IMR-90 (cell line): ENCODE data around the gene BRD1. TPM values are rescaled to one million over a fixed set of nuclear protein-coding genes. Genes with fewer than 3 reads are reported as not detected.

Source experiments
- ATAC-seq: fragments of 200-7000 bp; cut with Tn5 transposase; 2 replicates; pipeline ENCODE4 v1.9.1; 2020; ENCODE audit warnings: low read depth, mild to moderate bottlenecking, moderate library complexity
- BruUV-seq: library from RNA; stranded (reverse); fragments of 400-500 nt; replicated peaks from 2 replicates; lab custom pipeline; 2021; lab: Mats Ljungman, UMichigan
- CTCF ChIA-PET: fragments of 300-600 bp; formaldehyde crosslinking; extraction: SDS; loops from one replicate; lab custom pipeline; 2021; ENCODE audit warnings: antibody characterized with exemption; lab: Yijun Ruan, JAX
- POLR2A ChIA-PET: fragments of 300-600 bp; sonication (Branson Sonifier 250); formaldehyde crosslinking; loops from one replicate; lab custom pipeline; 2022; ENCODE audit warnings: antibody characterized with exemption; ENCODE audit not compliant: unreplicated experiment; lab: Charles Lee
- DNase-seq: peaks from one replicate; pipeline ENCODE4 v3.0.0; 2013
- H2AFZ ChIP-seq: replicated peaks from 2 replicates; pipeline ENCODE3; 2013; ENCODE audit warnings: low read length, mild to moderate bottlenecking; ENCODE audit not compliant: poor library complexity
- H2AK5ac ChIP-seq: 2 replicates; pipeline ENCODE4 v1.6.1; 2013; ENCODE audit warnings: low read depth, low read length, inconsistent platforms
- H2AK9ac ChIP-seq: replicated peaks from 2 replicates; pipeline ENCODE3; 2013; ENCODE audit warnings: mild to moderate bottlenecking, low read depth, low read length, moderate library complexity; ENCODE audit not compliant: poor library complexity
- H2BK120ac ChIP-seq: 2 replicates; pipeline ENCODE4 v1.6.1; 2013; ENCODE audit warnings: low read depth, low read length, inconsistent platforms
- H2BK15ac ChIP-seq: 3 replicates; pipeline ENCODE4 v1.6.1; 2013; ENCODE audit warnings: low read depth, low read length, inconsistent platforms
- H2BK20ac ChIP-seq: 2 replicates; pipeline ENCODE4 v1.6.1; 2013; ENCODE audit warnings: low read depth, mild to moderate bottlenecking, inconsistent platforms, low read length, moderate library complexity
- H2BK5ac ChIP-seq: 2 replicates; pipeline ENCODE4 v1.6.1; 2013; ENCODE audit warnings: mild to moderate bottlenecking, low read depth, low read length, inconsistent platforms; ENCODE audit not compliant: poor library complexity, severe bottlenecking
- H3K14ac ChIP-seq: replicated peaks from 2 replicates; pipeline ENCODE4 v1.6.1; 2013; ENCODE audit warnings: low read depth, low read length, inconsistent platforms
- H3K18ac ChIP-seq: 2 replicates; pipeline ENCODE4 v1.6.1; 2013; ENCODE audit warnings: low read depth, low read length, control low read depth
- H3K23ac ChIP-seq: 2 replicates; pipeline ENCODE4 v1.6.1; 2013; ENCODE audit warnings: low read depth, low read length, inconsistent platforms
- H3K27ac ChIP-seq: 2 replicates; pipeline ENCODE4 v1.5.1; 2013; ENCODE audit warnings: mild to moderate bottlenecking, control low read depth, low read length; ENCODE audit not compliant: insufficient read depth
- H3K27me3 ChIP-seq: 2 replicates; pipeline ENCODE4 v1.6.1; 2013; ENCODE audit warnings: low read length; ENCODE audit not compliant: control insufficient read depth, insufficient read depth
- H3K36me3 ChIP-seq: 2 replicates; pipeline ENCODE4 v1.6.1; 2013; ENCODE audit warnings: low read length, mixed read lengths; ENCODE audit not compliant: control insufficient read depth, insufficient read depth
- H3K4ac ChIP-seq: 2 replicates; pipeline ENCODE4 v1.6.1; 2013; ENCODE audit warnings: low read depth, low read length, inconsistent platforms
- H3K4me1 ChIP-seq: 2 replicates; pipeline ENCODE4 v1.6.1; 2013; ENCODE audit warnings: low read length, mixed read lengths; ENCODE audit not compliant: control insufficient read depth, insufficient read depth
- H3K4me2 ChIP-seq: 2 replicates; pipeline ENCODE4 v1.6.1; 2013; ENCODE audit warnings: low read depth, mild to moderate bottlenecking, control low read depth, low read length, moderate library complexity
- H3K4me3 ChIP-seq: 2 replicates; pipeline ENCODE4 v1.5.1; 2013; ENCODE audit warnings: low read depth, mild to moderate bottlenecking, control low read depth, low read length, moderate library complexity; ENCODE audit not compliant: insufficient read depth
- H3K56ac ChIP-seq: 2 replicates; pipeline ENCODE4 v1.6.1; 2013; ENCODE audit warnings: low read length, inconsistent platforms; ENCODE audit not compliant: insufficient read depth; ENCODE audit errors: extremely low read depth
- H3K79me1 ChIP-seq, 2 experiments: 2 replicates each; pipeline ENCODE4 v1.6.1; 2013; ENCODE audit warnings: low read length in 2 of 2, inconsistent platforms in 1 of 2, low read depth in 1 of 2
- H3K9ac ChIP-seq: 2 replicates; pipeline ENCODE4 v1.6.1; 2013; ENCODE audit warnings: low read depth, low read length, control low read depth
- H3K9me1 ChIP-seq: 2 replicates; pipeline ENCODE4 v1.6.1; 2013; ENCODE audit warnings: low read length, inconsistent platforms; ENCODE audit not compliant: insufficient read depth
- H3K9me3 ChIP-seq: 2 replicates; pipeline ENCODE4 v1.6.1; 2013; ENCODE audit warnings: low read length; ENCODE audit not compliant: control insufficient read depth, insufficient read depth
- H4K20me1 ChIP-seq: 2 replicates; pipeline ENCODE4 v1.6.1; 2013; ENCODE audit warnings: low read length, inconsistent platforms; ENCODE audit not compliant: insufficient read depth
- H4K5ac ChIP-seq: 2 replicates; pipeline ENCODE4 v1.6.1; 2013; ENCODE audit warnings: mild to moderate bottlenecking, low read depth, low read length, control low read depth
- H4K8ac ChIP-seq, 2 experiments: 2 replicates each; pipeline ENCODE4 v1.6.1; 2013; ENCODE audit warnings: low read depth in 2 of 2, low read length in 2 of 2, control low read depth in 1 of 2, inconsistent platforms in 1 of 2
- H4K91ac ChIP-seq: 2 replicates; pipeline ENCODE4 v1.6.1; 2013; ENCODE audit warnings: low read depth, low read length, inconsistent platforms; ENCODE audit not compliant: insufficient read depth
- BHLHE40 ChIP-seq: fragments of 150-350 bp; IDR thresholded peaks from 2 replicates; pipeline ENCODE4 v1.6.1; 2016; ENCODE audit warnings: mild to moderate bottlenecking, low read depth, low read length
- CEBPB ChIP-seq: IDR thresholded peaks from 2 replicates; pipeline ENCODE4 v1.6.1; 2012; ENCODE audit warnings: low read depth, low read length, improper control_type of control experiment
- CHD1 ChIP-seq: IDR thresholded peaks from 2 replicates; pipeline ENCODE4 v1.6.1; 2012; ENCODE audit warnings: low read depth, low read length, improper control_type of control experiment
- CTCF ChIP-seq: conservative IDR thresholded peaks from 2 replicates; pipeline ENCODE4 v1.5.1; 2012; ENCODE audit warnings: mild to moderate bottlenecking, low read depth, low read length, improper control_type of control experiment
- ELK1 ChIP-seq: fragments of 150-350 bp; IDR thresholded peaks from 2 replicates; pipeline ENCODE4 v1.6.1; 2016; ENCODE audit warnings: low read depth, mild to moderate bottlenecking, low read length, moderate library complexity, borderline replicate concordance
- FOS ChIP-seq: fragments of 150-350 bp; IDR thresholded peaks from 2 replicates; pipeline ENCODE4 v1.6.1; 2016; ENCODE audit warnings: low read depth, low read length
- MAFK ChIP-seq: IDR thresholded peaks from 2 replicates; pipeline ENCODE4 v1.6.1; 2012; ENCODE audit warnings: low read depth, low read length, improper control_type of control experiment
- MAZ ChIP-seq: IDR thresholded peaks from 2 replicates; pipeline ENCODE4 v1.6.1; 2012; ENCODE audit warnings: low read depth, mild to moderate bottlenecking, low read length, improper control_type of control experiment, moderate library complexity, borderline replicate concordance
- MXI1 ChIP-seq: IDR thresholded peaks from 2 replicates; pipeline ENCODE4 v1.6.1; 2012; ENCODE audit warnings: low read depth, mild to moderate bottlenecking, low read length, moderate library complexity, borderline replicate concordance
- NFE2L2 ChIP-seq: fragments of 150-350 bp; IDR thresholded peaks from 2 replicates; pipeline ENCODE4 v1.6.1; 2016; ENCODE audit warnings: low read depth, mild to moderate bottlenecking, low read length
- POLR2A ChIP-seq: IDR thresholded peaks from 2 replicates; pipeline ENCODE4 v1.6.1; 2012; ENCODE audit warnings: mild to moderate bottlenecking, low read depth, low read length
- RAD21 ChIP-seq: IDR thresholded peaks from 2 replicates; pipeline ENCODE4 v1.6.1; 2012; ENCODE audit warnings: low read length, improper control_type of control experiment
- RCOR1 ChIP-seq: IDR thresholded peaks from 2 replicates; pipeline ENCODE4 v1.6.1; 2012; ENCODE audit warnings: mild to moderate bottlenecking, low read length, improper control_type of control experiment; ENCODE audit not compliant: insufficient replicate concordance
- RFX5 ChIP-seq: IDR thresholded peaks from 2 replicates; pipeline ENCODE4 v1.8.0; 2012; ENCODE audit warnings: low read depth, mild to moderate bottlenecking, low read length, moderate library complexity
- SMC3 ChIP-seq: fragments of 150-350 bp; IDR thresholded peaks from 2 replicates; pipeline ENCODE4 v1.6.1; 2016; ENCODE audit warnings: low read depth, mild to moderate bottlenecking, antibody characterized with exemption, low read length, moderate library complexity
- USF2 ChIP-seq: fragments of 150-350 bp; IDR thresholded peaks from 2 replicates; pipeline ENCODE4 v1.6.1; 2017; ENCODE audit warnings: mild to moderate bottlenecking, antibody characterized with exemption, low read length, low read depth
- WGBS, 2 experiments: methylation state at CpG; one replicate each; pipeline versions ENCODE4 v1.1.5 to v1.1.7; 2013; ENCODE audit warnings: missing lambda C conversion rate in 2 of 2; ENCODE audit not compliant: insufficient read length in 1 of 2; ENCODE audit errors: extremely low coverage in 2 of 2; 5-methylcytosine and 5-hydroxymethylcytosine counted together
- dilution Hi-C: fragments of 300-500 bp; cut with HindIII; formaldehyde crosslinking; loops from one replicate; pipeline ENCODE4 v1.14.3; 2018; ENCODE audit warnings: low sequenced_read_pairs; ENCODE audit not compliant: unreplicated experiment
- in situ Hi-C: fragments of 300-500 bp; cut with MboI; formaldehyde crosslinking; loops from 3 replicates; pipeline ENCODE4 v1.14.3; 2019; ENCODE audit warnings: low sequenced_read_pairs, inconsistent platforms, mixed read lengths
- intact Hi-C: fragments of 100-400 bp; cut with micrococcal nuclease; formaldehyde crosslinking; loops from 2 replicates; pipeline ENCODE4 v1.10.0; 2022
- polyA plus RNA-seq, 3 experiments: library from polyadenylated mRNA; depleted of rRNA; stranded (reverse); fragments of >200 nt; gene quantifications; 2 replicates each; pipeline ENCODE4 v1.2.3, GENCODE V29; 2012; ENCODE audit warnings: low replicate concordance in 1 of 3
- total RNA-seq: library from RNA; depleted of rRNA; stranded (reverse); fragments of >200 nt; gene quantifications from 2 replicates; pipeline ENCODE4 v1.2.3, GENCODE V29; 2012

BRD1 gene
- total and polyA plus RNA-seq, 2 of the 4 experiments (the other 2 are of a cell fraction), result 10.0 to 10.6 TPM

- H3K27me3 ChIP-seq, result no peaks in the 10 kb centered on the region
- peaks cover 24 to 65% of the 10 kb centered on the region in 2 experiments for H3K79me1 ChIP-seq
- H3K23ac ChIP-seq, result no peak overlapping the region
- ChIA-PET CTCF (no interaction called here), POLR2A (no interaction called here)
- no peak overlapping the region for H3K9ac ChIP-seq
- no peak overlapping the region for H2BK20ac ChIP-seq
- H3K9me3 ChIP-seq, result peaks cover 30% of the 10 kb centered on the region
- no peak overlapping the region for H3K56ac ChIP-seq
- no peak overlapping the region for H3K4ac ChIP-seq
- intact Hi-C loops (no loop called here), in situ Hi-C loops (loop anchor here (10.0 kb wide), 1 partner anchor 49 kb away; the partner anchor contains the start of genes ALG12 and CRELD2), dilution Hi-C loops (no loop called here)
- H3K36me3 ChIP-seq, result peaks cover 18% of the 10 kb centered on the region
- no peak overlapping the region for H2AFZ ChIP-seq
- no peak overlapping the region for H4K91ac ChIP-seq
- H3K4me3 ChIP-seq, result no peak overlapping the region
- peaks cover 8% of the 10 kb centered on the region; the same call in 1 of the 2 replicates for H3K9me1 ChIP-seq
- TF ChIP-seq RAD21 (no peak), RFX5 (no peak), BHLHE40 (no peak), MXI1 (no peak), RCOR1 (no peak), NFE2L2 (no peak), ELK1 (no peak), CTCF (no peak), FOS (no peak), USF2 (no peak), CHD1 (no peak), CEBPB (no peak), MAZ (no peak), MAFK (no peak), SMC3 (no peak), POLR2A (no peak)
- H4K5ac ChIP-seq, result no peak overlapping the region
- H3K4me2 ChIP-seq, result no peak overlapping the region
- no peak for ATAC-seq
- H2BK5ac ChIP-seq, result no peak overlapping the region
- no peak overlapping the region for H2BK15ac ChIP-seq
- no peak overlapping the region for H3K18ac ChIP-seq
- no peak overlapping the region for H2AK9ac ChIP-seq
- no peak for DNase-seq
- no peak overlapping the region for H3K14ac ChIP-seq
- no TSS peak for BruUV-seq
- H3K27ac ChIP-seq, result no peak overlapping the region
- no peak overlapping the region for H2BK120ac ChIP-seq
- no peak overlapping the region for H4K8ac ChIP-seq
- H4K20me1 ChIP-seq, result peaks cover 68% of the 10 kb centered on the region
- no CpG with 5 or more reads among the region's 2 CpGs for WGBS, 2 experiments
- no peaks in the 10 kb centered on the region for H3K4me1 ChIP-seq
- no peak overlapping the region for H2AK5ac ChIP-seq
These were observed 38.5 kb upstream of the BRD1 start for GRCh38 chr22:49866134-49866533.
